GM21447 (cell line): Measurements from ENCODE around the gene STX18.
"Not testable (repeated sequence)": the region's sequence is repeated elsewhere in the genome, so short reads cannot be mapped to it uniquely, and the experiment has no call there.

Experiments used
- ATAC-seq: cut with Tn5 transposase; IDR thresholded peaks from one replicate; pipeline ENCODE4 v1.9.1; 2021; ENCODE audit not compliant: unreplicated experiment

Gene STX18

DNA sequence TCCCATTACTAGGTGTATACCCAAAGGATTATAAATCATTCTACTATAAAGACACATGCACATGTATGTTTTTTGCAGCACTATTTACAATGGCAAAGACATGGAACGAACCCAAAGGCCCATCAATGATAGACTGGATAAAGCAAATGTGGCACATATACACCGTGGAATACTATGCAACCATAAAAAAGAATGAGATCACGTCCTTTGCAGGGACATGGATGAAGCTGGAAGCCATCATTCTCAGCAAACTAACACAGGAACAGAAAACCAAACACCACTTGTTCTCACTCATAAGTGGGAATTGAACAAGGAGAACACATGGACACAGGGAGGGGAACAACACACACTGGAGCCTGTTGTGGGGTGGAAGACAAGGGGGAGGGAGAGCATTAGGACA, 31.2 kb downstream of the STX18 start:
- not testable (repeated sequence) for ATAC-seq

DNA sequence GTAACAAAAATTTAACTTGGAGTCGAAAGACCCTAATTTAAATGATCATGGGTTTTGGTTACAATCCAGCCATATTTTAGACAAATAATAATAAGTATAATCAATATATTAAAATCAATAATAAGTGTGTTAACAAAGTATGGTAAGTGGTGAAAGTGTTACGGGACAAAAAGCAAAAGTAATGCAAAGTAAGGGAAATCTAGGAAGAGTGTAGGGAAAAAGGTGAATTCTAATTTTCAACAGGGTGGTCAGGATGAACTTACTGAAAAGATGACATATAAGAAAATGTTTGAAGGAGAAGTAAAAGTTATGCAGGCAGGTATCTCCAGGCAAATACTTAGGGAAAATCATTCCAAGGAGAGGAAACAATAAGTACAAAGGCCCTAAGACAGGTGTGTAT, 32.3 kb downstream of the STX18 start:
- ATAC-seq = no peak

DNA sequence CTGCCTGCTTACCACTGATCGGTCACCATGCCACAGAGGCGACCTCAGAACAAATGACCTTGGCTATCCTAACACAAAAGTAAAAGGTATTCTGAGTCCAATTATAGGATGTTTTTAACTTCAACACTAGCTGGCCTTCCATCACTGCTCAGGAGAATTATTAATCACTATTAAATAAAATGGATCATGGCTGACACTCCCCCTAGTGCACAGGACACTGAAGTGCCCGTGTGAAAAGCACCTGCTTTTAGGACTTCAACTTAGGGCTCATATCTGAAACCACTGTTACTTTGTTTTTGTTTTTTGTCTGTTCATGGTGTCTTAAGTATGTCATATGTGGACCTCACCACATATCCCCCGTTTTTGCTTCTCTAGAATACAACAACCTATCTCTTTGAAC, 33.9 kb downstream of the STX18 start:
- peak; percentile 44 for ATAC-seq

DNA sequence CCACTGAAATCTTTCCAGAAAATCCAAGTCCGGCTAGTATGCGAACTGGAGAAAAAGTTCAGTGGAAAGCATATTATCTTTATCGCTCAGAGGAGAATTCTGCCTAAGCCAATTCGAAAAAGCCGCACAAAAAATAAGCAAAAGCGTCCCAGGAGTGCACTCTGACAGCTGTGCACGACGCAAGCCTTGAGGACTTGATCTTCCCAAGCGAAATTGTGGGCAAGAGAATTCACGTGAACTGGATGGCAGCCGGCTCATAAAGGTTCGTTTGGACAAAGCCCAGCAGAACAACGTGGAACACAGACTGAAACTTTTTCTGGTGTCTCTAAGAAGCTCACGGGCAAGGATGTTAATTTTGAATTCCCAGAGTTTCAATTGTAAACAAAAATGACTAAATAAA, 34.4 kb downstream of the STX18 start:
- ATAC-seq = no peak

DNA sequence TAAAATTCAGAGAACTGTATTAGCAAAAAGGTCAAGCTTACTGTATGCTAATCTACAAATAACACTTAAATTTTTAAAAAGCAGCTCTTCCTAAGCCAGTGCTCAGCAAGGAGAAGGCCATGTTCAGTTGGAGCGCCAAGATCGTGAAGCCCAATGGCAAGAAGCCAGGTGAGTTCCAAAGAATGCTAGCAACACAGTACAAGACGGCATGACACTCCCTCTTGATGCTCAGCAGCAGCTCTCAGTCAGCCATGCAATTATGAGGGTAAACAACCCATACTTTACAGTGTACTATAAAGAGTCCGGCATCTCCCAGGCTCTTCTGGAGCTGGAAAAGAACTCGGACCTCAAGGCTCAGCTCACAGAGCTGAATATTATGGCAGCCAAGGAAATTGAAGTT, 34.9 kb downstream of the STX18 start:
- ATAC-seq = no peak

DNA sequence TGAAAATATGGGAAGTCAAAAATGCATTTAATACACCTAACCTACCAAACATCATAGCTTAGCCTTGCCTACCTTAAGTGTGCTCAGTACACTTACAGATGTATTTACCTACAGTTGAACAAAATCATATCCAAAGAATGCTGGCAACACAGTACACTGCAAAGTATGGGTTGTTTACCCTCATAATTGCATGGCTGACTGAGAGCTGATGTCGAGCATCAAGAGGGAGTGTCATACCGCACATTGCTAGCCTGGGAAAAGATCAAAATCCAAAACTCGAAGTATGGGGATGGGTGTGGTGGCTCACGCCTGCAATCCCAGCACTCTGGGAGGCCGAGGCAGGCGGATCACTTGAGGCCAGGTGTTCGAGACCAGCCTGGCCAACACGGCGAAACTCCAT, 36.6 kb downstream of the STX18 start:
- not testable (repeated sequence) for ATAC-seq

DNA sequence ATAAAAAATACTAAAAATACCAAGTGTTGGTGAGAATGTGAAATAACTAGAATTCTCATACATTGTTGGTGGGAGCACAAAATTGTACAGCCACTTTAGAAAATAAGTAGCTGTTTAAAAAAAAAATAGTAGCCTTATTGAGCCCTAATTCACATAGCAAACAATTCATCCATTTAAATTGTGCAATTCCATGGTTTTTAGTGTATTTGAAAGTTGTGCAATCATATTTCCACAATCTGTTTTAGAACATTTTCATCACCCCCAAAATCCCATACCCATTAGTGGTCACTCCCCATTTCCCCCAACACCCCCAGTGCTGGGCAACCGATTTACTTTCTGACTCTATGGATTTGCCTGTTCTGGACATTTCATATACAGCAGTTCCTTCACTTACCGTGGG, 37.1 kb downstream of the STX18 start:
- ATAC-seq = no peak

DNA sequence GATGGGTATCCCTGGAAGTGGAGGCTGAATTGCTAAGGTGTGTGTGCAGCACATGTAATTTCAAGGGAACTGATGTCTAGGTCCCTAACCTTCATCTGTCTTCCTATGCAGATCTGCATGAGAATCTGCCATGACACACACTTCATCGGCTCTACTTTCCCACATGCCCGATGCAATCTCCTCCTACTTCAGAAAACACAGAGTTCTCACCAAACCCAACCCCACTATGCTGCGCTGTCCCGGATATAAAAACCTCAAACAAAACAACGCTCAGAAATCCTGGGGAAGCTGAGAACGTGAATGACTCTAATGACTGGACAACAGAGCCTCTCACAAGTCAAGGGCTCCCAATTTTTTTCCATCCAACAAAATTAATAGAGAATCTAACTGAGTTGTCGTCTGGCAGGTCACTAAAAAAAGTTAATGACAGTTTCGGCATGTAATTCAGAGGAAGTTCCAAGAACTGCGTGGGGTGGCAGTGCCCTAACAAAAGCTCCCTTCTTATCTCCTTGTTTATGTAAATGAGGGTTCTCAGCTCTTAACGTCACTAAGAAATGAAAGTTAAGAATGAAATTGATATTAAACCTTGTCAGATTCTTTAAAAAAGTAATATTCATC, 39.0 kb downstream of the STX18 start:
- peak; percentile 79 for ATAC-seq

DNA sequence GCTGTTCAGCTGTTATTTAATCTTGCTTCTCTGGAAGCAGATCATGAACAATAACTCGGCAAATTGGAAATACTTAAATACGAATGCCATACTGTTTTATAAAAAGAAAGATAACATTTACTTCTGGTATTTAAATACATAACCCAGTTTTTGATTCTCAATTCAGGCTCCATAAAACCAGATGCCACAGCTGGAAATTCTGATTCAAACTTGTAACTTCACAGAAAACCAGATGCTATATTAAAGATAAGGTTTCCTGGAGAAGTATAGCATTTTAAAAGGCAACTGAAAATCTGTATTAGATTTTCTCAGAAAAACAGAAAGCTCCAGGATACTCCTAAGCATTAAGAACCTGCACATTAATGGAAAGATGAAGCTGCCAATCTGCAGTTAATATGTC, 40.2 kb downstream of the STX18 start:
- ATAC-seq = no peak

DNA sequence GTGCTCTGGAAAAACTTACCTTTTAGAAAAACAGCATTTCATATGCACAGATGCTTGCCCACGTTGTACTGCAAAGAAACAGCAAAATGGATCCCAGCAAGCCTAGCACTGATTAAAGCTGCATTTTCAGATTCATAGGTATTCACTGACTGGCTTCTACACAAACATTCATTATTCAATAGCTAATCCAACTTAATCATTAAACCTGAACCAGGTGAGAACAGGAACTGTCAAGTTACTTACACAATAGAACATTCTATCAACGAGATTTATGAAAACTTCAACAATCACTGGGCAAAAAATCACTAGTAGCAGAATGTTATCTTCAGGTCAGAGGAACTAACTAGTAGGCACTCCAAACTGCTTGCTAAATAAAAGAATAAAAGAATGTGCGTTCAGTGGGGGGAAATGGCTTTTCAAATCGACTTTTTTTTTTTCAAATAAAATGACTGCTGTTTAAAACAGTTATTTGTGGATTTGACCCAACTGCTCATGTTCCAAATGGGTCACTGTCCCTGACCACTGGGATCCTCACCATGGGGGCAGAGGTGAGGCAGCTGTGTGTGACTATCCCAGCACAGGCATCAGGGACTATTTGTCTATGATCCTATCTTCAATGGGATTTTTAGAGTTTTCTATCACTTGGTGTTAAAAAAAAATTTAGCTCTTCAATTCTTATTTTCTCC, 42.3 kb downstream of the STX18 start:
- no peak for ATAC-seq

DNA sequence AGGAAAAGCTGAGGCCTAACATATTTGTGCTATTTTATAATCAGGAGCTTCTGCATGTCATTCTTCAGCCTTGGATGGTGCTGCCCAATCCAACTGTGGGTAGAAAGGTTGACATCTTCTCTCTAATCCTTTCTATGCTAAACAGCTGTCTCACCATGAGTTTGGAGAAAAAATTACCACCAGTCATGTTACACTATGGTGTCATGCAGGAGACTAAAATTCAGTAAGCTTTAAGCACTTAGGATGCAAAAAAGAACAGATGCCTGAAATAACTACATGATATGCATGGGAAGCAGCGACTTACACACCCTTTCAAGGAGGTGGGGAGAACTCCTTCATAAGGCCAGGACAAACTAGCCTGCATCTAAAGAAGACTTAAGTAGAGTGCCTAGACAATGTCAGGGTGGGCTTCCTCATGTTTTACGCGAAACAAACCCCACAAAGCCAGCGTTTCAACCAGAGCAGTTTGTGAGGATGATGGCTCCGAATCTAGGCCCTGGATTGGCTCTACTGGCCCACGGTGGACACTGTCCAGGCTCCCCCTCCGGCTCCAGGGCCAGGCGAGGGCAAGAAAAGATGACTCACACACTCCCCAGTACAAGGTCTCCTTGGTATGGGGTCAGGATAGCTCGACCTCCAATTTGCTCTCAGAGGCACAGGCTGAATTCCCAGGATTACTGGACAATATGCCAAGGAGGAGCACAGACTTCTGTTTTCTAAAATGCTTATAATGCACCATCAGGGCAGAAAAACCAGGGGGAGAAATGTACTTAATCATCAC, 45.1 kb downstream of the STX18 start:
- no peak for ATAC-seq

DNA sequence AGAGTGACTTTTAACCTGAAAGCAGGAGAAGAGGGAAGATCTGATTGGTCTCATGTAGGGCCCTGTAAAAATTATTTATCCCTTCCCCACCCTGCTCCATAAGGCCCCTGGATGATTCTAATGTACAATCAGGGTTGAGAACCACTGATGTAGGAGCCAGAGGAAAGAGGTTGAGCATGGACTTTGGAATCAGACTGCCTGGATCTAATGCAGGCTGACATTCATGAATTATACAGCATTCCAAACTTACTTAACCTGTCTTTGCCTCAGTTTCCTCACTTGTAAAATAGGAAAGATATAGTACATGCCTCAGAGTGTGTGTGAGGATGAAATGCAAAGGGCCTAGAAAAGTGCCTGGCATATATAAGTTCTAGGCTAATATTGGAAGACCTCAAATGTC, 47.0 kb downstream of the STX18 start:
- no peak for ATAC-seq

DNA sequence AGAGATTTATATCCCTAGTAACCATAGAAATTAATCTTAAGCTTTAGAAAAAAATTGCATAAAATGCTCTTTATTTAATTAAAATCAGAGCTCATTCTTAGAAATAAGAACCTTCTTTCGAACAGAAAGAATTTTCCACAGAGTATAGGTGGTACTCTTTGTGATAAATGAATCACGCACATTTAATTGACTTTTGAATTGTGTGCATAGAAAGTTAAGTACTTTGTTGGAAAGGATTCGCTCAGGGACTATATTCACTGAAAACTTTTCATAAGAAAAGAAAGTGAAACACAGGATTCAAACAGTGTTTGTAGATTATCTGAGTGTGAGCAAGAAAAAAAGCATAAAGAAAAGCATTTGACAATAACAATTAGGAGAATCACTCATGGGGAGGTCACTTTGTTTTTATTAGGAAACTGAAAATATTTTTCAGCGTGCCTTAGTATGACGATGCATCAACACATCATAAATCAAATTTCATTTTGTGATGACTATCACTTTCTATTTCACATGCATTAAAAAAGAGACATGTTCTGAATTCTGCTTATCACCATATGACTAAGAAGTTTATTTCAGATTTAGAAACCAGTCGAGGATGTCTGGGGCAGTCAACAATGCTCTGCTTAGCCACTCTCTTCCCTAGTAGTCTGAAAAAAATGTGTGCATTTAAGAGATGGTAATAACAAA, 49.5 kb downstream of the STX18 start:
- peak; percentile 76 for ATAC-seq

DNA sequence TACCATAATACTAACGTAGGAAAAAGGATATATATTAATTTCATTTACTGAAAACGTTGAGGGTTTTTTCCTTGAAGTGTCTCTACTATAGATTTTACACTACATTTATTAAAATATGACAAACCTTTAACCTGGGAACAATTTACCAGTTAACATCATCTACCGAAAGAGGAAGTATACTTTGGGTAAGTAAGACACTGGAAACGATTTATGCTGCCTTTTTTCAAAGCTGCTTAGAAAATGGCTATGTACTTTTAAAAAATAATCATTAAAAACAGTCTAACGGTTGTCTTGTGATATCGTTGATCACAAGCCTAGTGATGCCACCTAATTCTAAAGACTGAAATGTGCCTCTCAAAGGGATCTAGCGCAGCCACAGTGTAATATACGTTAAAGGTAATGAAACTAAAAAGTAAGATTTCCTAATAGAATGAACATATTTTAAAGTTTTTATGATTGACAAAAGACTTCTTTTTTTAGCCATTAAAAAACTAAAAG, 50.4 kb downstream of the STX18 start:
- ATAC-seq = no peak

DNA sequence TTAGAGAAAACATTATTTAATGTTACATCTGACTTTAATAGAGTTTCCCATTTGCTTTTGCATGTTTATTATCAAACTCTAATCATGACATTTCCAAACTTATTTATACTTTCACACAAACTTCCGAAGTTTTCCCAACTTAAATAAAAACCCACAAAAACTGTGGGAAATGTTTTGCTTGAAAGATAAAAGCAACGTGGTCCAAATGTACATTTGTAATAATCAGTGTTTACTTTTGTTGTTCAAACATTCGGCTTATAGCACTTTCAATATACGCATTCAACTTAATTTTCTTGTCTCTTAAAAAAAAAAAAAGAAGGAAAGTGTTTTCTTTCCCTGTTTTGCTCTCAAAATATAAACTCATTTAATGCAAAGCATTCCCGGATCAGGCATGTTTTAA, 51.0 kb downstream of the STX18 start:
- ATAC-seq = no peak

DNA sequence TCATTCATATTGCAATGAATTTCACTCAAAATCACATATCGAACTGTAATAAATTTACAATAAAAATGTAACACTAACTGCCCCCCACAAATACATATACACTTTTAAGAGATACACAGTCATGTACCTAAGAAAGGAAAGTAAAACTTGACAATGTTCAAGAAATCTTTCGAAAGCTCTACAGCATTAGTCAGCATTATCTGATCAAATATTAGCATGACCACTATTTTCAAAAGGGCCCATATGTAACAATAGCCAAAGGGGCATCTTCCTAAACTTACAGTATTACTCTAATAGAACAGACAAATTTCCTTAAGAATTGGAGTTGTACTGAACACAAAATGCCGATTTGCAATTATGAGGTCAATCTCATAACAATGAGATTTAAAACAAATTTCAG, 51.8 kb downstream of the STX18 start:
- no peak for ATAC-seq

DNA sequence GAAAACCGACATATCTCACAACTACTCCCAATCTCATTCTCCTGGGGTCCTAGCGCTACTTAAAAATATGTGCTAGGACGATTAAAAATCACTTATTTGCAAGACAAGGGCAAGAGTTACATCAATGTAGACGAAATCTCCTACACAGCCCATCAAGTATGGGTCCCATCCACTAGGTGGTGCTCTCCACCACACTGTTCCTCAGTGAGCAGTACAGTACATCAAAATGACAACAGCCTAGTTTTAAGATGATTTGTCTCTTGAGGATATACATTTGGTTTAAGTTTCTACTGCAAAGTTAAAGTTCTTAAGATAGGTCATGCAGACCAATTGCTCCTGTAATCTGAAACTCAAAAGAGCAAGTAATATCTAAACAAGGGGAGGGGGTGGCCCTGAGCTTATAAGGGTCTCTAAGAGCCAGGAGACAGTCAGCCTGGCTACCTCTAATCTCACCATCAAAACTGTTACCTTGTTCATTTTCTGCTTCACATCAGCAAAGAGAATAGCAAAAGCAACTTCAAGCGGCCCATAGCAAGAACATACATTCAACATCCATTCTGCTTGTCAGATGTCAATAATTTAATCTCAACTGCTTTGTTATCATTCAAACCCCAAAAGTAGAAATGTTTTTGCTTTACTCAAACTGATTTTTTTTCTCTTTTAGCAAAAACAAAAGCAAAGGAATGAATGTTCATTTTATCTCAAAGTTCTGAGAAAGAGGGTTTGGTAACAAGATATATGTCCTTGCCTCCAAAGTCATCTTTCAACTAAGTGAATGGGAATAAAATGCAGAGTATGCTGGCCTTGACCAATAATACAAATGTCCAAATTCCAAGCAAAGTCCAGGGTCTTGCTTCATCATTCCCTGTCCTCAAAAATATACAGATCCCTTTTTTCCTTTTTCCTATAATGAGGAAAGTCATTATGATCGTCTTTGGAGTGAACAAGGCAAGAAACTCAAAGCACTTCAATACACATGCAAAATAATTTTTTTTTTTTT, 53.1 kb downstream of the STX18 start:
- peak; percentile 75 for ATAC-seq

DNA sequence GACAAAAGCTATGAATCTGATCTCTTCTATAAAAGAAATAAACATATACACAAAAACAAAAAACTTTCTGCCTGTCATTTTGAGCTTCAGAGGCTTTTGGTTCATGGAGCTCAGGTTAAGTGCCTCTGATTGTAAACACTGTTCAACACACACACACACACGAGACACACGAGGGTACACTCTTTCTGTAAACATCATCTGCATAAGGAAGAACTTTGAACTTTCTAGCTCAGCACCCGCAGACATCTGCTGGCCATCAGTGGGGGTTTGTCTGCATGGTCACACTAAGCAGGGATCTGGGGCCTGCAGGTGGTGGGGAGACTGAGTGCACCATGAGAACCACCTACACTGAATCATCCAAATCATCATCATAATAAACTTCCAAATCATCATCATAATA, 54.9 kb downstream of the STX18 start:
- ATAC-seq = no peak

DNA sequence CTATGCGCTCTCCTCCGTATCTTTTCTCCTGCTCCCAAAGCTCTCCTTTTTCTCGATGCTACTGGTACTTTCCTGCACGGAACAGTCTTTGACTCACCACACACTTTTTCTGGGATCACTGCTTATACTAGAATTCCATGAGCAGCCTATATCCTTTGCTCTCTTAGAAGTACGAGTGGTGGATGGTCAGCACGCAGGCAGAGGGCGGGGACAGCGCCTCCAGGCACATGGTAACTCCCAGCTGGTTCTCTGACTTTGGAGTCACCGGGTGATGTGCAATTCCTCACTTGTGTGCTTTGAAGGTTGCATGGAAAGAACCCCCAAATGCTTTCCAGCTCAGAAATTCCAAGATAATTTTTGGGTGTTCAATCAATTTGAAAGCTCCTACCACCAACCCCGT, 56.0 kb downstream of the STX18 start:
- ATAC-seq = no peak

DNA sequence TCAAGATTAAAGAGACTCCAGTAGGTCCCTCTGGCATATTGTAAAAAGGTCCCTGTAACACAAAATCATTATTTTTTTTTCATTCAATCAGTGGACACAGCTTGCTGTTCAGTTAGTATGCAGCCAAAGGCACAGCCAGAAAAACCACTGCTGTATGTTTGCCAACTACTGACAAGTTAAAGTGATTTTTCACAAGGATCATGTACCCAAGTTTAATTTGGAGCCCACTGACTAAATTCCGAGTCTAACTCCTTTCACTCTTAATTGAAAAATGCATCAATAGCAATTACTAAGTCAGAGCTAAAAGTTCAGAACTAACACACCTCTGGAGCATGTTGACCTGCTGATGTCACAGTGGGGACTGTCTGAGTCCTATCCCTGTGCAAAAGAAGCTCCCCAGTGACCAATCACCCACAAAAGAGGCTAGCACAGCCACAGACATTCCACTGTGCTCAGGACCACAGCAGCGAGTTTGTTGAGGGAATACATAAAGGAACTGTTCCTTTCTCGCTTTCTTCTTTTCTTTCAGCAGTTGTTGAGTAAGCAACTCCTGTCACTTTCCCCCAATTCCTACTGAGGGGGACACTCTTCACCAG, 60.4 kb downstream of the STX18 start:
- no peak for ATAC-seq
